ENCODE results near the gene CSH1. TPM values are rescaled to one million over a fixed set of nuclear protein-coding genes. Genes with fewer than 3 reads are reported as not detected.

The CSH1 gene
- polyA plus RNA-seq, 1 of the 3 experiments (the other 2 are of a cell fraction), result not detected

DNA sequence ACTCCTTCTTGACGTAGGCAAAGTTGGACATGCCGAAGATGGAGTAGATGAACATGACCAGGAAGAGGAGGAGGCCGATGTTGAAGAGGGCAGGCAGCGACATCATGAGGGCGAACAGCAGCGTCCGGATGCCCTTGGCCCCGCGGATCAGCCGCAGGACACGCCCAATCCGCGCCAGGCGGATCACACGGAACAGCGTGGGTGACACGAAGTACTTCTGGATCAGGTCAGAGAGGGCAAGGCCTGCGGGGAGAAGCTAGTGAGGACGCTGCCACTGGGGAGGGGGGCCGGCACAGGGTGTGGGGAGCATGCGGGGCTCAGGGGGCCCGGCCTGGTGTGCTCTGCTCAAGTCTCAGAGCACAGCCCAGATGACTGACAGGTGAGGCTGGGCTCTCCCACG is 45.4 kb upstream of the CSH1 start:
- 69% methylated on average over 20 of the region's 23 CpGs for WGBS (ENCODE audit: low lambda C conversion rate)
- Histone ChIP-seq H3K9ac (no peak overlapping the region), H3K9me2 (no peaks in the 10 kb centered on the region), H3K4me2 (no peak overlapping the region), H3K36me3 (replicated peaks in 1 of 2; ENCODE audit: control insufficient read depth in 1 of 2, insufficient read depth in 2 of 2, low read length in 1 of 2) (no peaks in the 10 kb centered on the region), H3K79me2 (ENCODE audit: insufficient read depth) (no peaks in the 10 kb centered on the region), H3K27me3 (ENCODE audit: insufficient read depth) (no peaks in the 10 kb centered on the region), H2AFZ (ENCODE audit: low read depth) (no peak overlapping the region), H3K27ac (ENCODE audit: low read depth in 2 of 2, low read length in 1 of 2) (no peak overlapping the region), H3K9me3 (no peaks in the 10 kb centered on the region), H3K4me3 (ENCODE audit: low read depth in 2 of 2, low read length in 1 of 2) (no peak overlapping the region), H3F3A (replicated peaks; ENCODE audit: insufficient read depth) (no peaks in the 10 kb centered on the region), H4K20me1 (ENCODE audit: insufficient read depth) (no peaks in the 10 kb centered on the region), H3K4me1 (ENCODE audit: control insufficient read depth in 1 of 2, insufficient read depth in 2 of 2, low read depth in 1 of 2, low read length in 1 of 2) (no peaks in the 10 kb centered on the region)
- TF ChIP-seq RCOR1 (IDR thresholded peaks at IDR 0.05; ENCODE audit: low read length) (no peak), SIN3A (IDR thresholded peaks at IDR 0.05; ENCODE audit: borderline replicate concordance, low read depth, low read length) (no peak), NRF1 (IDR thresholded peaks at IDR 0.05; ENCODE audit: low read depth, low read length) (no peak), GATA2 (CRISPR knock-in tag; IDR thresholded peaks at IDR 0.05) (no peak), RXRA (IDR thresholded peaks at IDR 0.05; ENCODE audit: borderline replicate concordance, low read depth) (no peak), CHD2 (IDR thresholded peaks at IDR 0.05; ENCODE audit: low read length, partially characterized antibody) (no peak), FOXJ3 (CRISPR knock-in tag; IDR thresholded peaks at IDR 0.05) (no peak), SMC3 (IDR thresholded peaks at IDR 0.05; ENCODE audit: low read depth, low read length) (no peak), YY1 (IDR thresholded peaks at IDR 0.05; ENCODE audit: low read depth) (no peak), MXI1 (IDR thresholded peaks at IDR 0.05; ENCODE audit: low read depth, low read length) (no peak), EP300 (IDR thresholded peaks at IDR 0.05; ENCODE audit: borderline replicate concordance in 1 of 2, low read depth in 1 of 2, low read length in 1 of 2) (no peak), JUND (IDR thresholded peaks at IDR 0.05) (no peak), TCF12 (IDR thresholded peaks at IDR 0.05) (no peak)
- TF ChIP-seq, protein P1, sequence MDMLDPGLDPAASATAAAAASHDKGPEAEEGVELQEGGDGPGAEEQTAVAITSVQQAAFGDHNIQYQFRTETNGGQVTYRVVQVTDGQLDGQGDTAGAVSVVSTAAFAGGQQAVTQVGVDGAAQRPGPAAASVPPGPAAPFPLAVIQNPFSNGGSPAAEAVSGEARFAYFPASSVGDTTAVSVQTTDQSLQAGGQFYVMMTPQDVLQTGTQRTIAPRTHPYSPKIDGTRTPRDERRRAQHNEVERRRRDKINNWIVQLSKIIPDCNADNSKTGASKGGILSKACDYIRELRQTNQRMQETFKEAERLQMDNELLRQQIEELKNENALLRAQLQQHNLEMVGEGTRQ (IDR thresholded peaks at IDR 0.05; ENCODE audit: borderline replicate concordance, low read depth, low read length), result no peak
- TF ChIP-seq, protein P2, sequence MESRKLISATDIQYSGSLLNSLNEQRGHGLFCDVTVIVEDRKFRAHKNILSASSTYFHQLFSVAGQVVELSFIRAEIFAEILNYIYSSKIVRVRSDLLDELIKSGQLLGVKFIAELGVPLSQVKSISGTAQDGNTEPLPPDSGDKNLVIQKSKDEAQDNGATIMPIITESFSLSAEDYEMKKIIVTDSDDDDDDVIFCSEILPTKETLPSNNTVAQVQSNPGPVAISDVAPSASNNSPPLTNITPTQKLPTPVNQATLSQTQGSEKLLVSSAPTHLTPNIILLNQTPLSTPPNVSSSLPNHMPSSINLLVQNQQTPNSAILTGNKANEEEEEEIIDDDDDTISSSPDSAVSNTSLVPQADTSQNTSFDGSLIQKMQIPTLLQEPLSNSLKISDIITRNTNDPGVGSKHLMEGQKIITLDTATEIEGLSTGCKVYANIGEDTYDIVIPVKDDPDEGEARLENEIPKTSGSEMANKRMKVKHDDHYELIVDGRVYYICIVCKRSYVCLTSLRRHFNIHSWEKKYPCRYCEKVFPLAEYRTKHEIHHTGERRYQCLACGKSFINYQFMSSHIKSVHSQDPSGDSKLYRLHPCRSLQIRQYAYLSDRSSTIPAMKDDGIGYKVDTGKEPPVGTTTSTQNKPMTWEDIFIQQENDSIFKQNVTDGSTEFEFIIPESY (IDR thresholded peaks at IDR 0.05; ENCODE audit: borderline replicate concordance, low read depth), result no peak
- ChIA-PET POLR2A (no interaction called here), CTCF (interaction anchor here (1.0 to 3.7 kb wide), 3 partner anchors 10 to 65 kb away, joined by 3 to 24 read pairs (median 3); partner anchors contain the start of genes CD79B and GH1)
- DNase-seq, result no peak

DNA sequence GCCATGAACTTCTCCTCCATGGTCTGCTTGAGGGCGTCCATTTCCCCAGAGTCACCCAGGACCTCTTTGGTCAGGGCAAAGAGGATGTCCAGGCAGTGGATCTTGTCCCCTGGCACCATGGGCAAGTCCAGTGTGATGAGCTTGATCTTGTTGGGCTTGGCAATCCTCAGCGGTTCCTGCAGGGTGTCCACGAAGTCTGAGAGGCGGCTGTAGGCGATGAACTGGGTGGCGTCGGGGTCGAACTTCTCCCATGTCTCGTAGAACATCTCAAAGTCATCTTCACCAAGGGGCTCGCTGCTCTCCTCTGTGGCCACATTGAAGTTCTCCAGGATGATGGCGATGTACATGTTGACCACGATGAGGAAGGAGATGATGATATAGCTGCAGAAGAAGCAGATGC is 44.8 kb upstream of the CSH1 start:
- Histone ChIP-seq H4K20me1 (ENCODE audit: insufficient read depth) (no peaks in the 10 kb centered on the region), H3K4me3 (ENCODE audit: low read depth in 2 of 2, low read length in 1 of 2) (no peak overlapping the region), H3K36me3 (replicated peaks in 1 of 2; ENCODE audit: control insufficient read depth in 1 of 2, insufficient read depth in 2 of 2, low read length in 1 of 2) (no peaks in the 10 kb centered on the region), H2AFZ (ENCODE audit: low read depth) (no peak overlapping the region), H3K9ac (no peak overlapping the region), H3K27ac (ENCODE audit: low read depth in 2 of 2, low read length in 1 of 2) (no peak overlapping the region), H3K4me2 (no peak overlapping the region), H3K79me2 (ENCODE audit: insufficient read depth) (no peaks in the 10 kb centered on the region), H3K9me2 (no peaks in the 10 kb centered on the region), H3F3A (replicated peaks; ENCODE audit: insufficient read depth) (no peaks in the 10 kb centered on the region), H3K27me3 (ENCODE audit: insufficient read depth) (no peaks in the 10 kb centered on the region), H3K9me3 (no peaks in the 10 kb centered on the region), H3K4me1 (ENCODE audit: control insufficient read depth in 1 of 2, insufficient read depth in 2 of 2, low read depth in 1 of 2, low read length in 1 of 2) (no peaks in the 10 kb centered on the region)
- no peak for DNase-seq
- CTCF ChIA-PET, result interaction anchor here (1.0 to 3.7 kb wide), 5 partner anchors 9 to 192 kb away, joined by 3 to 24 read pairs (median 3); partner anchors contain the start of genes CD79B and GH1
- 64% methylated on average over 12 of the region's 12 CpGs for WGBS (ENCODE audit: low lambda C conversion rate)
- POLR2A ChIA-PET, result no interaction called here
- no peak for TF ChIP-seq RAD21 (IDR thresholded peaks at IDR 0.05; ENCODE audit: low read length)
- TF ChIP-seq JUND (IDR thresholded peaks at IDR 0.05), result no peak
- TF ChIP-seq SMC3 (IDR thresholded peaks at IDR 0.05; ENCODE audit: low read depth, low read length), result no peak
- TF ChIP-seq NFIC (IDR thresholded peaks at IDR 0.05; ENCODE audit: borderline replicate concordance), result no peak
- TF ChIP-seq, protein P3, sequence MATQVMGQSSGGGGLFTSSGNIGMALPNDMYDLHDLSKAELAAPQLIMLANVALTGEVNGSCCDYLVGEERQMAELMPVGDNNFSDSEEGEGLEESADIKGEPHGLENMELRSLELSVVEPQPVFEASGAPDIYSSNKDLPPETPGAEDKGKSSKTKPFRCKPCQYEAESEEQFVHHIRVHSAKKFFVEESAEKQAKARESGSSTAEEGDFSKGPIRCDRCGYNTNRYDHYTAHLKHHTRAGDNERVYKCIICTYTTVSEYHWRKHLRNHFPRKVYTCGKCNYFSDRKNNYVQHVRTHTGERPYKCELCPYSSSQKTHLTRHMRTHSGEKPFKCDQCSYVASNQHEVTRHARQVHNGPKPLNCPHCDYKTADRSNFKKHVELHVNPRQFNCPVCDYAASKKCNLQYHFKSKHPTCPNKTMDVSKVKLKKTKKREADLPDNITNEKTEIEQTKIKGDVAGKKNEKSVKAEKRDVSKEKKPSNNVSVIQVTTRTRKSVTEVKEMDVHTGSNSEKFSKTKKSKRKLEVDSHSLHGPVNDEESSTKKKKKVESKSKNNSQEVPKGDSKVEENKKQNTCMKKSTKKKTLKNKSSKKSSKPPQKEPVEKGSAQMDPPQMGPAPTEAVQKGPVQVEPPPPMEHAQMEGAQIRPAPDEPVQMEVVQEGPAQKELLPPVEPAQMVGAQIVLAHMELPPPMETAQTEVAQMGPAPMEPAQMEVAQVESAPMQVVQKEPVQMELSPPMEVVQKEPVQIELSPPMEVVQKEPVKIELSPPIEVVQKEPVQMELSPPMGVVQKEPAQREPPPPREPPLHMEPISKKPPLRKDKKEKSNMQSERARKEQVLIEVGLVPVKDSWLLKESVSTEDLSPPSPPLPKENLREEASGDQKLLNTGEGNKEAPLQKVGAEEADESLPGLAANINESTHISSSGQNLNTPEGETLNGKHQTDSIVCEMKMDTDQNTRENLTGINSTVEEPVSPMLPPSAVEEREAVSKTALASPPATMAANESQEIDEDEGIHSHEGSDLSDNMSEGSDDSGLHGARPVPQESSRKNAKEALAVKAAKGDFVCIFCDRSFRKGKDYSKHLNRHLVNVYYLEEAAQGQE (IDR thresholded peaks at IDR 0.05; ENCODE audit: low read depth, low read length), result no peak
- TF ChIP-seq EP300 (IDR thresholded peaks at IDR 0.05; ENCODE audit: borderline replicate concordance in 1 of 2, low read depth in 1 of 2, low read length in 1 of 2), result no peak
- no peak for TF ChIP-seq GATA2 (CRISPR knock-in tag; IDR thresholded peaks at IDR 0.05)
- no peak for TF ChIP-seq RFX5 (IDR thresholded peaks at IDR 0.05; ENCODE audit: low read length)
- TF ChIP-seq, protein P4, sequence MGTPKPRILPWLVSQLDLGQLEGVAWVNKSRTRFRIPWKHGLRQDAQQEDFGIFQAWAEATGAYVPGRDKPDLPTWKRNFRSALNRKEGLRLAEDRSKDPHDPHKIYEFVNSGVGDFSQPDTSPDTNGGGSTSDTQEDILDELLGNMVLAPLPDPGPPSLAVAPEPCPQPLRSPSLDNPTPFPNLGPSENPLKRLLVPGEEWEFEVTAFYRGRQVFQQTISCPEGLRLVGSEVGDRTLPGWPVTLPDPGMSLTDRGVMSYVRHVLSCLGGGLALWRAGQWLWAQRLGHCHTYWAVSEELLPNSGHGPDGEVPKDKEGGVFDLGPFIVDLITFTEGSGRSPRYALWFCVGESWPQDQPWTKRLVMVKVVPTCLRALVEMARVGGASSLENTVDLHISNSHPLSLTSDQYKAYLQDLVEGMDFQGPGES (IDR thresholded peaks at IDR 0.05; ENCODE audit: low read depth, low read length), result no peak
